GM19324 (cell line): ENCODE measurements around the gene VGLL4.

Experiments used
- ATAC-seq: cut with Tn5 transposase; IDR thresholded peaks from one replicate; pipeline ENCODE4 v1.9.1; 2021; ENCODE audit warnings: mild to moderate bottlenecking, moderate library complexity; ENCODE audit not compliant: unreplicated experiment, low FRiP score

The VGLL4 gene

GRCh38 chr3:11653298-11654055, 9.8 kb upstream of the VGLL4 start:
- no peak for ATAC-seq

- ATAC-seq, result no peak
These were observed 8.2 kb upstream of the VGLL4 start for GRCh38 chr3:11651900-11652299.

- ATAC-seq, result no peak
These were observed 7.8 kb upstream of the VGLL4 start for GRCh38 chr3:11651477-11651876.

- no peak for ATAC-seq
These were observed 6.7 kb upstream of the VGLL4 start for GRCh38 chr3:11650391-11650790.

- no peak for ATAC-seq
These were observed 5.0 kb upstream of the VGLL4 start for GRCh38 chr3:11648735-11649134.

- ATAC-seq, result peak; percentile 10
These were observed 513 bp downstream of the VGLL4 start for GRCh38 chr3:11643201-11643603.

- peak; percentile 54 for ATAC-seq
These were observed 1.1 kb downstream of the VGLL4 start for GRCh38 chr3:11642431-11643191.

GRCh38 chr3:11641683-11642430, 1.9 kb downstream of the VGLL4 start:
- ATAC-seq, result no peak

- ATAC-seq, result no peak
These were observed 2.4 kb downstream of the VGLL4 start for GRCh38 chr3:11641316-11641682.

GRCh38 chr3:11640009-11640673, 3.6 kb downstream of the VGLL4 start:
- no peak for ATAC-seq

GRCh38 chr3:11638495-11639358, 5.0 kb downstream of the VGLL4 start:
- no peak for ATAC-seq

- ATAC-seq, result no peak
These were observed 5.7 kb downstream of the VGLL4 start for GRCh38 chr3:11637901-11638458.

- no peak for ATAC-seq
These were observed 7.3 kb downstream of the VGLL4 start for GRCh38 chr3:11636394-11636770.

GRCh38 chr3:11635680-11636393, 7.9 kb downstream of the VGLL4 start:
- ATAC-seq, result no peak

GRCh38 chr3:11634974-11635612, 8.6 kb downstream of the VGLL4 start:
- no peak for ATAC-seq

GRCh38 chr3:11634081-11634635, 9.6 kb downstream of the VGLL4 start:
- no peak for ATAC-seq

GRCh38 chr3:11632966-11633365, 10.7 kb downstream of the VGLL4 start:
- ATAC-seq, result no peak

- no peak for ATAC-seq
These were observed 11.2 kb downstream of the VGLL4 start for GRCh38 chr3:11632564-11632963.
